ENCODE results near the gene DENND4A.

GRCh38 chr15:65837301-65838294, 45.5 kb upstream of the DENND4A start:
- no peak for TF ChIP-seq CTCF (IDR thresholded peaks at IDR 0.05 in 4 of 5, conservative IDR thresholded peaks at IDR 0.05 in 1 of 5)
- no peak for TF ChIP-seq POLR2A (IDR thresholded peaks at IDR 0.05)
